Measurements from ENCODE around the gene BYSL.

DNA sequence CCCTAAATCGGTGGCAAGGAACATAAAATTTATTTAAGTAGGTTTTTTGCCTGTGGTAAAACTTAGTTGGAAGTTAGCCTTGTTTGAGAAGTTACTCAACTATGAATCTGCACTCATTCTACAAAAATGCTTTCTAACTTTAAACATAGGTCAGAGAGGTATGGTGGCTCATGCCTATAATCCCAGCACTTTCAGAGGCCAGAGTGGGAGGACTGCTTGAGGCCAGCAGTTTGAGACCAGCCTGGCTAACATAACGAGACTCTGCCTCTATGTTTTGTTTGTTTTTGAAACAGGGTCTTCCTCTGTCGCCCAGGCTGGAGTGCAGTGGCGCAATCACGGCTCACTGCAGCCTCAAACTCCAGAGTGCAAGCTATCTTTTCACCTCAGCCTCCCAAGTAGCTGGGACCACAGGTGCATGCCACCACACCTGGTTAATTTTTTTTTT, 42.3 kb upstream of the BYSL start:
- TF ChIP-seq, protein P1, sequence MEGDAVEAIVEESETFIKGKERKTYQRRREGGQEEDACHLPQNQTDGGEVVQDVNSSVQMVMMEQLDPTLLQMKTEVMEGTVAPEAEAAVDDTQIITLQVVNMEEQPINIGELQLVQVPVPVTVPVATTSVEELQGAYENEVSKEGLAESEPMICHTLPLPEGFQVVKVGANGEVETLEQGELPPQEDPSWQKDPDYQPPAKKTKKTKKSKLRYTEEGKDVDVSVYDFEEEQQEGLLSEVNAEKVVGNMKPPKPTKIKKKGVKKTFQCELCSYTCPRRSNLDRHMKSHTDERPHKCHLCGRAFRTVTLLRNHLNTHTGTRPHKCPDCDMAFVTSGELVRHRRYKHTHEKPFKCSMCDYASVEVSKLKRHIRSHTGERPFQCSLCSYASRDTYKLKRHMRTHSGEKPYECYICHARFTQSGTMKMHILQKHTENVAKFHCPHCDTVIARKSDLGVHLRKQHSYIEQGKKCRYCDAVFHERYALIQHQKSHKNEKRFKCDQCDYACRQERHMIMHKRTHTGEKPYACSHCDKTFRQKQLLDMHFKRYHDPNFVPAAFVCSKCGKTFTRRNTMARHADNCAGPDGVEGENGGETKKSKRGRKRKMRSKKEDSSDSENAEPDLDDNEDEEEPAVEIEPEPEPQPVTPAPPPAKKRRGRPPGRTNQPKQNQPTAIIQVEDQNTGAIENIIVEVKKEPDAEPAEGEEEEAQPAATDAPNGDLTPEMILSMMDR (IDR thresholded peaks at IDR 0.05; ENCODE audit: insufficient read depth, low read length) = no peak
- TF ChIP-seq POLR2AphosphoS5 (IDR thresholded peaks at IDR 0.05; ENCODE audit: low read depth) (no peak), GABPA (IDR thresholded peaks at IDR 0.05; ENCODE audit: low read depth) (no peak), SPI1 (IDR thresholded peaks at IDR 0.05; ENCODE audit: borderline replicate concordance, low read depth) (no peak)
